GM13976 (cell line): ENCODE measurements around the gene CASQ1.

ENCODE experiments used
- DNase-seq: peaks from one replicate; pipeline ENCODE4 v3.0.0; 2012; ENCODE audit warnings: low spot score
- in situ Hi-C: fragments of 300-500 bp; cut with MboI; formaldehyde crosslinking; loops from one replicate; pipeline ENCODE4 v1.12.0; 2022; ENCODE audit warnings: low sequenced_read_pairs, mixed read lengths, inconsistent platforms; ENCODE audit not compliant: unreplicated experiment
- TF ChIP-seq, protein P1 (sequence below): IDR thresholded peaks from 2 replicates; pipeline ENCODE4 v1.5.1; 2012; ENCODE audit warnings: borderline replicate concordance, mild to moderate bottlenecking; ENCODE audit not compliant: insufficient read depth; ENCODE audit errors: extremely low read depth, missing control alignments, control extremely low read depth

The CASQ1 gene

DNA sequence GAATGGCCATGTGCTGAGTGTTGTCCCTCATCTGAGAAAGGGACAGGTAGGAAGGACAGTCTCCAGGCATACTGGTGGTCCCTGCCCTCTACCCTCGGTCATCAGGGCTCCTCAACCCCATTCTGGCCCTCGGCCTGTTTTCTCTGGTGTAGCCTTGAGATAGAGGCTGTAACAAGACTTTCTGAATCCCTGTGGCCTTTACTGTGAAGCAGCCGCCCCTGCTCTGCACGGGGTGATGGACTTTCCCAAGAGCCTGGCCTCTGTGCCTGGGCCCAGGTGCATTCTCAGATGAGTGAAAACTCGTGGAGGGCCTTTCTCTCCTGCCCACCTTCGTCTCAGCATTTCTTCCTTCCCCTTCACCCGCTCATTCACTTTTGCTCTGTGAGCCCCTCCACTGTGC, 3.0 kb upstream of the CASQ1 start:
- in situ Hi-C loops = no loop called here
- no peak for DNase-seq
- TF ChIP-seq, protein P1, sequence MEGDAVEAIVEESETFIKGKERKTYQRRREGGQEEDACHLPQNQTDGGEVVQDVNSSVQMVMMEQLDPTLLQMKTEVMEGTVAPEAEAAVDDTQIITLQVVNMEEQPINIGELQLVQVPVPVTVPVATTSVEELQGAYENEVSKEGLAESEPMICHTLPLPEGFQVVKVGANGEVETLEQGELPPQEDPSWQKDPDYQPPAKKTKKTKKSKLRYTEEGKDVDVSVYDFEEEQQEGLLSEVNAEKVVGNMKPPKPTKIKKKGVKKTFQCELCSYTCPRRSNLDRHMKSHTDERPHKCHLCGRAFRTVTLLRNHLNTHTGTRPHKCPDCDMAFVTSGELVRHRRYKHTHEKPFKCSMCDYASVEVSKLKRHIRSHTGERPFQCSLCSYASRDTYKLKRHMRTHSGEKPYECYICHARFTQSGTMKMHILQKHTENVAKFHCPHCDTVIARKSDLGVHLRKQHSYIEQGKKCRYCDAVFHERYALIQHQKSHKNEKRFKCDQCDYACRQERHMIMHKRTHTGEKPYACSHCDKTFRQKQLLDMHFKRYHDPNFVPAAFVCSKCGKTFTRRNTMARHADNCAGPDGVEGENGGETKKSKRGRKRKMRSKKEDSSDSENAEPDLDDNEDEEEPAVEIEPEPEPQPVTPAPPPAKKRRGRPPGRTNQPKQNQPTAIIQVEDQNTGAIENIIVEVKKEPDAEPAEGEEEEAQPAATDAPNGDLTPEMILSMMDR = no peak

DNA sequence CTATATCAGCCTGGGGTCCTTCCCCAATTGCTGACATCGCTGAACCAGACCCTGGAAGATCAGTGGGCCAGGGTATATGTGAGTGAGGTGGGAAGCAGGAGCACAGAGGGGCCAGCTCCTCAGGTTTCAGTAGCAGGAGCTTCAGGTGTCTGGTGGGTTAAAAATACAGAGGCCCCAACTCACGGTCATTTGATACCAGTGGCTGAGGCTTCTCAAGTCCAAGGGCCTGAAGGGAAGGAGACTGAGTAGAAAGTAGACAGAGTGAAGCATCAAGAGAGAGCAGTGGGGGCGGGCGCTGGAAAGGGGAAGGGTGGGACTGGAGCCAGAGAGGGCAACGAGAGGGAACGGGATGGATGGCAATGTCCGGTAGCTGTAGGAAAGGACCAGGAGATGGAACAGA, 2.0 kb upstream of the CASQ1 start:
- TF ChIP-seq, protein P1 = no peak
- DNase-seq = no peak
- in situ Hi-C loops = no loop called here

DNA sequence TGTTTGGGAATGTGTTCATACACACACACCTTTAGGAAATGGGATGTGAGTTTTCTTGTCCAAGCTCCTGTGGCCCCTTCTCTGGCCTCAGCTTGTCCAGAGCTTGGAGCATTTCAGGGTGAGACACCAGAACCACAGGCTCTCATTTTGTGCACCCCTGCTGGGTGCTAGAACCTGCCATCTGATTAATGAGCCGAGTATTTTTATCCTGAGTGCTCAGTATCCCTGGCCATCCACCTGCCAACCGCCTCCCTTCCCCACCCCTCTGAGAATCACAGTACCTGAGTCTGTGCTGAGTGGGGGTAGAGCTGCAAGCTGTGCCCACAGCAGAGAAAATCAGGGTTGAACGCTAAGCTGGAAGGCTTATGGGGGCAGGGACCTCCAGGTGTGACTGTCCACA, 1.4 kb downstream of the CASQ1 start:
- DNase-seq = no peak
- in situ Hi-C loops = loop anchor here (10.0 kb wide), 1 partner anchor 183 kb away; no protein-coding TSS in a partner anchor
- TF ChIP-seq, protein P1 = no peak

DNA sequence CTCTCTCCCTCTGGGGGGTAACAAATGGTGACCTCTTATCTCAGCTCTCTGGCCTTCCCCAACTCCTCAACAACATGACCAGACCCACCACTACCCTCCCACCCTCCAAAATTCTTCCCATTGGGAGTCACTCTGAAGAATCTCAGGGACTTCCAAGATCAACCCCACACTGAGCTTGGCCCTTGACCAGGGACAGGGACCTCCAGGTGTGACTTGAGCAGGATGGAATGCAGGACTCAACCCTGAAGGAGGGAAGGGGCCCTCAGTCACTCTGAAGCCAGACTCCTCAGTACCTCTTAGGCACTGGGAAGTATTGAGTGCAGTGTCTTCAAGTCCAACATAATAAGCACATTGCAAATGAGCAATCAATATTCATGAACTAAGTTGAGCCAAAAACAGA, 1.9 kb downstream of the CASQ1 start:
- TF ChIP-seq, protein P1 = no peak
- DNase-seq = no peak
- in situ Hi-C loops = loop anchor here (10.0 kb wide), 1 partner anchor 183 kb away; no protein-coding TSS in a partner anchor

DNA sequence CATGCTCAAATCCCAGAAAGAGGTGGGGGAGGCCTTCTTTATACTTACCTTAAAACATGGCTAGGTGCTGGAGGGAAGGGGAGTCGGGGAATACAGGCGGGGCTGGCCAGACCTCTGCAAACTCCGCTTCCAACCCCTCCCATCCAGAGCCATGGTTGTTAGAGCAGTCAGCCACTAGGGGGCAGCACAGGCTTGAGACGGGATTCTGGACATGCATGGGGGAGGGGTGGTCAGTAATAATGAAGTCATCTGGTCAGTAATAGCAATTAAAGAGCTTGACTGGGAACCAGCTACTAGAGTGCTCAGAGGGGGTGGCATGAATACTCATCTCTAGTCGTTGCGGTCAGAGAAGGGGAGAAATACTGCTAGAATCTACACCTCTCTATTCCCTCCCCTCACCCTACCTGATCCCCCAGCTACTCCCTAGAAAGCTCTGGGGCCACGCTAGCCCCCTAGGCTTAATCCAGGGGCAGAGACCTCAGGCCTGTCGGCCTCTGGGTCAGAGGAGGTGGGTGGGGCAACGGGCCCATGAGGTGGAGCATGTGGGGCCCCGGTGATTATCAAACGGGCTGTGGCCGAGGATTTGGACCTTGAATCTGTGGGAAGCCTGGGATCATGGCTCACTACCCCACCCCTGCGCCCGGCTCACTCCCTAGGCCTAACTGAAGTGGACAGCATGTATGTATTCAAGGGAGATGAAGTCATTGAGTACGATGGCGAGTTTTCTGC, 2.9 kb downstream of the CASQ1 start:
- peak; percentile 80 for DNase-seq
- in situ Hi-C loops = loop anchor here (10.0 kb wide), 1 partner anchor 182 kb away; no protein-coding TSS in a partner anchor
- TF ChIP-seq, protein P1 = peak; percentile 95

DNA sequence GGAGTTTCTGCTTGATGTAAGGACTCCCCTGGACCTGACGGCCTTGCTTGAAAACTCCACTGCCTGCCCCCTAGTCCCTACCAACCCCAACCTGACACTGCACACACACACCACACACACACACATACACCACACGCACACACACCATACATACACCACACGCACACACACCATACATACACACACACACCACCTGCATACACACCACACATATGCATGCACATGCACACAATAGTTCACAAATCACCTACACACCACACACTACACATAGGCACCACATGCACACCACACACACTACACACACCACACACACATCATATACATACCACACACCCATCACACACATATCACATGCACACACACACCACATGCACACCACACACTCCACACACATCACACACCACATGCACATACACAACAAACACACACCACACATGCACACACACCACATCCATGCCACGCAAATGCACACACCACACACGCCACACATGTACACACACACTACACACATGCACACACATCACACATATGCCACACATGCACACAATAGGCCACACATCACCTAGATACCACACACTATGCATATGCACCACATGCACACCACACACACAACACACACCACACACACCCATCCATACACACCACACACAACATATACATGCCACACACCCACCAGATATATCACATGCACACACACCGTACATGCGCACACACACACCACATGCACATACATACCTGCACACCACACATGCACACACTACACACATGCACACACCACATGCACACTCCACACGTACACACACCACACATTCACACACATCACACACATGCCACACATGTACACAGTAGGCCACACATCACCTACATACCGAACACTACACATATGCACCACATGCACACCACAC, 3.7 kb downstream of the CASQ1 start:
- in situ Hi-C loops = loop anchor here (10.0 kb wide), 1 partner anchor 181 kb away; no protein-coding TSS in a partner anchor
- no peak for DNase-seq
- TF ChIP-seq, protein P1 = no peak
